Measurements from ENCODE around the gene UCKL1. TPM values are rescaled to one million over a fixed set of nuclear protein-coding genes. Genes with fewer than 3 reads are reported as not detected.

UCKL1 gene
- total RNA-seq, 1 donor from 2014 or later = 33.4 TPM

DNA sequence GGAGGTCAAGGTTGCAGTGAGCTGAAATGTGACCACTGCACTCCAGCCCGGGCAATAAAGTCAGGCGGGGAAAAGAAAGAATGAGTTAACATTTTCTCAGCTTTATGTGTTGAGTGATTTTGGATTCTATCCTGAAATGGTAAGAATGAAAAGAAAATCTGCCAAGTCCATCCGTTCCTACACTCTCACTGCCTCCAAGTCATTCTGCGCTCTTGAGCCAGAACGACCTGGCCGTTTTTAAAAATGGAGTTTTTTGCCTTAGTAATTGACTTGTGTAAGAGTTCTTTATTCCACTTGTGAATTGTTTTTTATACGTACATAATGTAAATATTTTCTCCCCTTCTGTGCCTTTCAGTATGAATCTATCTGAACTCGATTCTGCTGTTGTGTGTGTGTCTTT lies 32.6 kb downstream of the UCKL1 start:
- Histone ChIP-seq H3K4me1 (ENCODE audit: insufficient read depth, low read length) (no peaks in the 10 kb centered on the region), H3K9me3 (ENCODE audit: insufficient read depth, low read depth, low read length) (no peaks in the 10 kb centered on the region), H3K36me3 (ENCODE audit: insufficient read depth, low read length) (peaks cover 11% of the 10 kb centered on the region), H3K79me2 (ENCODE audit: insufficient read depth, low read length) (peaks cover 81% of the 10 kb centered on the region), H3K27me3 (ENCODE audit: insufficient read depth, low read length) (no peaks in the 10 kb centered on the region), H4K20me1 (ENCODE audit: insufficient read depth, low read length) (peaks cover 77% of the 10 kb centered on the region), H3K4me3 (ENCODE audit: insufficient read depth, low read depth, low read length) (no peak overlapping the region), H3K9ac (ENCODE audit: low read length) (no peak overlapping the region), H2AFZ (ENCODE audit: low read depth, low read length) (no peak overlapping the region), H3K4me2 (ENCODE audit: low read length) (no peak overlapping the region), H3K27ac (ENCODE audit: low read depth, low read length) (no peak overlapping the region)
- Mint-ChIP-seq H3K27ac (ENCODE audit: unreplicated experiment) (no peak overlapping the region), H3K4me1 (ENCODE audit: low read depth, unreplicated experiment) (peaks cover 5% of the 10 kb centered on the region), H3K36me3 (ENCODE audit: low read depth, unreplicated experiment) (peaks cover 11% of the 10 kb centered on the region), H3K9me3 (ENCODE audit: unreplicated experiment) (peaks cover 3% of the 10 kb centered on the region), H3K27me3 (ENCODE audit: low read depth, unreplicated experiment) (no peaks in the 10 kb centered on the region), H3K4me3 (ENCODE audit: unreplicated experiment) (no peak overlapping the region)
- FAIRE-seq (no peak), DNase-seq (ENCODE audit: low read depth) (no peak)
- TF ChIP-seq, protein P1, sequence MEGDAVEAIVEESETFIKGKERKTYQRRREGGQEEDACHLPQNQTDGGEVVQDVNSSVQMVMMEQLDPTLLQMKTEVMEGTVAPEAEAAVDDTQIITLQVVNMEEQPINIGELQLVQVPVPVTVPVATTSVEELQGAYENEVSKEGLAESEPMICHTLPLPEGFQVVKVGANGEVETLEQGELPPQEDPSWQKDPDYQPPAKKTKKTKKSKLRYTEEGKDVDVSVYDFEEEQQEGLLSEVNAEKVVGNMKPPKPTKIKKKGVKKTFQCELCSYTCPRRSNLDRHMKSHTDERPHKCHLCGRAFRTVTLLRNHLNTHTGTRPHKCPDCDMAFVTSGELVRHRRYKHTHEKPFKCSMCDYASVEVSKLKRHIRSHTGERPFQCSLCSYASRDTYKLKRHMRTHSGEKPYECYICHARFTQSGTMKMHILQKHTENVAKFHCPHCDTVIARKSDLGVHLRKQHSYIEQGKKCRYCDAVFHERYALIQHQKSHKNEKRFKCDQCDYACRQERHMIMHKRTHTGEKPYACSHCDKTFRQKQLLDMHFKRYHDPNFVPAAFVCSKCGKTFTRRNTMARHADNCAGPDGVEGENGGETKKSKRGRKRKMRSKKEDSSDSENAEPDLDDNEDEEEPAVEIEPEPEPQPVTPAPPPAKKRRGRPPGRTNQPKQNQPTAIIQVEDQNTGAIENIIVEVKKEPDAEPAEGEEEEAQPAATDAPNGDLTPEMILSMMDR (IDR thresholded peaks at IDR 0.05; ENCODE audit: insufficient read depth, low read depth, low read length) = no peak
- TF ChIP-seq EZH2 (IDR thresholded peaks at IDR 0.05; ENCODE audit: insufficient read depth, low read length) = no peak

GRCh38 chr20:63920226-63920625 lies 36.0 kb downstream of the UCKL1 start:
- Mint-ChIP-seq H3K36me3 (ENCODE audit: low read depth, unreplicated experiment) (peaks cover 24% of the 10 kb centered on the region), H3K27me3 (ENCODE audit: low read depth, unreplicated experiment) (no peaks in the 10 kb centered on the region), H3K4me3 (ENCODE audit: unreplicated experiment) (no peak overlapping the region), H3K4me1 (ENCODE audit: low read depth, unreplicated experiment) (peaks cover 2% of the 10 kb centered on the region), H3K27ac (ENCODE audit: unreplicated experiment) (no peak overlapping the region), H3K9me3 (ENCODE audit: unreplicated experiment) (peaks cover 5% of the 10 kb centered on the region)
- Histone ChIP-seq H2AFZ (ENCODE audit: low read depth, low read length) (no peak overlapping the region), H3K4me1 (ENCODE audit: insufficient read depth, low read length) (no peaks in the 10 kb centered on the region), H3K27me3 (ENCODE audit: insufficient read depth, low read length) (no peaks in the 10 kb centered on the region), H3K79me2 (ENCODE audit: insufficient read depth, low read length) (peaks cover 84% of the 10 kb centered on the region), H3K9ac (ENCODE audit: low read length) (no peak overlapping the region), H4K20me1 (ENCODE audit: insufficient read depth, low read length) (peaks cover 69% of the 10 kb centered on the region), H3K27ac (ENCODE audit: low read depth, low read length) (no peak overlapping the region), H3K4me3 (ENCODE audit: insufficient read depth, low read depth, low read length) (no peak overlapping the region), H3K4me2 (ENCODE audit: low read length) (no peak overlapping the region), H3K9me3 (ENCODE audit: insufficient read depth, low read depth, low read length) (no peaks in the 10 kb centered on the region), H3K36me3 (ENCODE audit: insufficient read depth, low read length) (no peaks in the 10 kb centered on the region)
- no peak for DNase-seq (ENCODE audit: low read depth)
- TF ChIP-seq, protein P1 (IDR thresholded peaks at IDR 0.05; ENCODE audit: insufficient read depth, low read depth, low read length) = no peak
- TF ChIP-seq EZH2 (IDR thresholded peaks at IDR 0.05; ENCODE audit: insufficient read depth, low read length) = no peak
- no peak for FAIRE-seq

DNA sequence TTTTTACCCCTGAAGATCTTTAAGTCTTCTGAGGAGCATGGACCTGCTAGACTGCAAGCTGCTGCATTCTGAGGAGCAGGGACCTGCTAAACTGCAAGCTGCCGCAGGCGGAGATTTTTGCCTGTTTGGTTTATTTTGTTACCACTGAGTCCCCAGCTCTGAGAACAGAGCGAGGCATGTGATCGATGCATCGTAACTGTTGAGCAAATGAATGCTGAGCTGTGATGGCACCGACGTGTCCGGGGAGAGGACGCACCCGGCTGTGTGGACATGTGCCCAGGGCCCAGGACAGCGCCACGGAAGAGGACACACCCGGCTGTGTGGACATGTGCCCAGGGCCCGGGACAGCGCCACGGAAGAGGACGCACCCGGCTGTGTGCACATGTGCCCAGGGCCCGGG lies 37.1 kb downstream of the UCKL1 start:
- Mint-ChIP-seq H3K27me3 (ENCODE audit: low read depth, unreplicated experiment) (no peaks in the 10 kb centered on the region), H3K36me3 (ENCODE audit: low read depth, unreplicated experiment) (peaks cover 24% of the 10 kb centered on the region), H3K4me3 (ENCODE audit: unreplicated experiment) (no peak overlapping the region), H3K9me3 (ENCODE audit: unreplicated experiment) (peaks cover 5% of the 10 kb centered on the region), H3K4me1 (ENCODE audit: low read depth, unreplicated experiment) (peaks cover 4% of the 10 kb centered on the region), H3K27ac (ENCODE audit: unreplicated experiment) (no peak overlapping the region)
- Histone ChIP-seq H3K27ac (ENCODE audit: low read depth, low read length) (no peak overlapping the region), H3K36me3 (ENCODE audit: insufficient read depth, low read length) (no peaks in the 10 kb centered on the region), H2AFZ (ENCODE audit: low read depth, low read length) (no peak overlapping the region), H3K79me2 (ENCODE audit: insufficient read depth, low read length) (peaks cover 83% of the 10 kb centered on the region), H3K9me3 (ENCODE audit: insufficient read depth, low read depth, low read length) (no peaks in the 10 kb centered on the region), H3K4me1 (ENCODE audit: insufficient read depth, low read length) (no peaks in the 10 kb centered on the region), H3K9ac (ENCODE audit: low read length) (no peak overlapping the region), H4K20me1 (ENCODE audit: insufficient read depth, low read length) (peaks cover 67% of the 10 kb centered on the region), H3K4me2 (ENCODE audit: low read length) (no peak overlapping the region), H3K4me3 (ENCODE audit: insufficient read depth, low read depth, low read length) (no peak overlapping the region), H3K27me3 (ENCODE audit: insufficient read depth, low read length) (no peaks in the 10 kb centered on the region)
- TF ChIP-seq EZH2 (IDR thresholded peaks at IDR 0.05; ENCODE audit: insufficient read depth, low read length) = no peak
- no peak for DNase-seq (ENCODE audit: low read depth)
- no peak for FAIRE-seq

All from astrocyte (in vitro differentiated cells and primary cell).